ENCODE data around the gene TAF11L7. TPM values are rescaled to one million over a fixed set of nuclear protein-coding genes. Genes with fewer than 3 reads are reported as not detected.

Gene TAF11L7
- total and polyA plus RNA-seq, 2 of the 8 experiments (the other 6 are each of a cell fraction or from before 2014, with no cell fraction given): not detected

Small RNA genes lying within 50 kb of the gene (small RNA-seq; reads per million reads assigned to genes)
- gene AC233724.3 (ENCODE audit: insufficient read depth): not detected
- not detected for gene AC233724.6 (ENCODE audit: insufficient read depth)
- not detected for gene AC233724.7 (ENCODE audit: insufficient read depth)

Other genes starting within 250 kb of the TAF11L7 start
- gene TAF11L2, start 87.5 kb downstream of the TAF11L7 start, total RNA-seq (2021; fragmentation: NEBNext Ultra II Directional; extraction: Animal tissue kit (Norgen Biotek cat#: 25700)): not detected in 2 replicates
- gene TAF11L2, start 87.5 kb downstream of the TAF11L7 start, polyA plus RNA-seq (2011; rRNA removed): not detected in 2 replicates
- not detected in 2 replicates for gene TAF11L3, start 67.4 kb downstream of the TAF11L7 start, total RNA-seq (2021; fragmentation: NEBNext Ultra II Directional; extraction: Animal tissue kit (Norgen Biotek cat#: 25700))
- gene TAF11L3, start 67.4 kb downstream of the TAF11L7 start, polyA plus RNA-seq (2011; rRNA removed): not detected in 2 replicates
- gene TAF11L4, start 64.0 kb downstream of the TAF11L7 start, total RNA-seq (2021; fragmentation: NEBNext Ultra II Directional; extraction: Animal tissue kit (Norgen Biotek cat#: 25700)): not detected in 2 replicates
- not detected in 2 replicates for gene TAF11L4, start 64.0 kb downstream of the TAF11L7 start, polyA plus RNA-seq (2011; rRNA removed)
- not detected in 2 replicates for gene TAF11L5, start 60.5 kb downstream of the TAF11L7 start, total RNA-seq (2021; fragmentation: NEBNext Ultra II Directional; extraction: Animal tissue kit (Norgen Biotek cat#: 25700))
- gene TAF11L5, start 60.5 kb downstream of the TAF11L7 start, polyA plus RNA-seq (2011; rRNA removed): not detected in 2 replicates
- not detected in 2 replicates for gene TAF11L6, start 57.1 kb downstream of the TAF11L7 start, total RNA-seq (2021; fragmentation: NEBNext Ultra II Directional; extraction: Animal tissue kit (Norgen Biotek cat#: 25700))
- not detected in 2 replicates for gene TAF11L6, start 57.1 kb downstream of the TAF11L7 start, polyA plus RNA-seq (2011; rRNA removed)
- gene TAF11L8, start 5.2 kb upstream of the TAF11L7 start, total RNA-seq (2021; fragmentation: NEBNext Ultra II Directional; extraction: Animal tissue kit (Norgen Biotek cat#: 25700)): not detected in 2 replicates
- not detected in 2 replicates for gene TAF11L8, start 5.2 kb upstream of the TAF11L7 start, polyA plus RNA-seq (2011; rRNA removed)
- gene TAF11L9, start 8.6 kb upstream of the TAF11L7 start, total RNA-seq (2021; fragmentation: NEBNext Ultra II Directional; extraction: Animal tissue kit (Norgen Biotek cat#: 25700)): not detected in 2 replicates
- not detected in 2 replicates for gene TAF11L9, start 8.6 kb upstream of the TAF11L7 start, polyA plus RNA-seq (2011; rRNA removed)
- not detected in 2 replicates for gene TAF11L10, start 12.1 kb upstream of the TAF11L7 start, total RNA-seq (2021; fragmentation: NEBNext Ultra II Directional; extraction: Animal tissue kit (Norgen Biotek cat#: 25700))
- gene TAF11L10, start 12.1 kb upstream of the TAF11L7 start, polyA plus RNA-seq (2011; rRNA removed): not detected in 2 replicates
- gene TAF11L11, start 18.4 kb upstream of the TAF11L7 start, total RNA-seq (2021; fragmentation: NEBNext Ultra II Directional; extraction: Animal tissue kit (Norgen Biotek cat#: 25700)): not detected in 2 replicates
- gene TAF11L11, start 18.4 kb upstream of the TAF11L7 start, polyA plus RNA-seq (2011; rRNA removed): not detected in 2 replicates
- gene TAF11L12, start 24.6 kb upstream of the TAF11L7 start, total RNA-seq (2021; fragmentation: NEBNext Ultra II Directional; extraction: Animal tissue kit (Norgen Biotek cat#: 25700)): not detected in 2 replicates
- gene TAF11L12, start 24.6 kb upstream of the TAF11L7 start, polyA plus RNA-seq (2011; rRNA removed): not detected in 2 replicates
- not detected in 2 replicates for gene TAF11L13, start 46.3 kb upstream of the TAF11L7 start, total RNA-seq (2021; fragmentation: NEBNext Ultra II Directional; extraction: Animal tissue kit (Norgen Biotek cat#: 25700))
- not detected in 2 replicates for gene TAF11L13, start 46.3 kb upstream of the TAF11L7 start, polyA plus RNA-seq (2011; rRNA removed)
- not detected in 2 replicates for gene TAF11L14, start 48.7 kb upstream of the TAF11L7 start, total RNA-seq (2021; fragmentation: NEBNext Ultra II Directional; extraction: Animal tissue kit (Norgen Biotek cat#: 25700))
- gene TAF11L14, start 48.7 kb upstream of the TAF11L7 start, polyA plus RNA-seq (2011; rRNA removed): not detected in 2 replicates

Data from H1 (cell line).